ENCODE data around the gene TEDC2. TPM values are rescaled to one million over a fixed set of nuclear protein-coding genes. Genes with fewer than 3 reads are reported as not detected.

TEDC2 gene
- total RNA-seq, 1 experiment from 2014 or later, result 45.4 TPM

DNA sequence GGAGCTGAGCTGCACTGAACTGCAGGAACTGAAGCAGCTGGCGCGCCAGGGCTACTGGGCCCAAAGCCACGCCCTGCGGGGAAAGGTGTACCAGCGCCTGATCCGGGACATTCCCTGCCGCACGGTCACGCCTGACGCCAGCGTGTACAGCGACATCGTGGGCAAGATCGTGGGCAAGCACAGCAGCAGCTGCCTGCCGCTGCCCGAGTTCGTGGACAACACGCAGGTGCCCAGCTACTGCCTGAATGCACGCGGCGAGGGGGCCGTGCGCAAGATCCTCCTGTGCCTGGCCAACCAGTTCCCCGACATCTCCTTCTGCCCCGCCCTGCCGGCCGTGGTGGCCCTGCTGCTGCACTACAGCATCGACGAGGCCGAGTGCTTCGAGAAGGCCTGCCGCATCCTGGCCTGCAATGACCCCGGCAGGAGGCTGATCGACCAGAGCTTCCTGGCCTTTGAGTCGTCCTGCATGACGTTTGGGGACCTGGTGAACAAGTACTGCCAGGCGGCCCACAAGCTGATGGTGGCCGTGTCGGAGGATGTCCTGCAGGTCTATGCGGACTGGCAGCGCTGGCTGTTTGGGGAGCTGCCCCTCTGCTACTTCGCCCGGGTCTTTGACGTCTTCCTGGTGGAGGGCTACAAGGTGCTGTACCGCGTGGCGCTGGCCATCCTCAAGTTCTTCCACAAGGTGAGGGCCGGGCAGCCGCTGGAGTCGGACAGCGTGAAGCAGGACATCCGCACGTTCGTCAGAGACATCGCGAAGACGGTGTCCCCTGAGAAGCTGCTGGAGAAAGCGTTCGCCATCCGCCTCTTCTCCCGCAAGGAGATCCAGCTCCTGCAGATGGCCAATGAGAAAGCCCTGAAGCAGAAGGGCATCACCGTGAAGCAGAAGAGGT, 36.6 kb downstream of the TEDC2 start:
- H3K9ac ChIP-seq (ENCODE audit: extremely low read depth, insufficient read length, low read length), result no peak overlapping the region

More for the DNA sequence above, 36.6 kb downstream of the TEDC2 start:
- no peaks in the 10 kb centered on the region for H3K27me3 Mint-ChIP-seq (ENCODE audit: low read depth)
- no peak overlapping the region for H3K27ac Mint-ChIP-seq
- no CpG with 5 or more reads among the region's 62 CpGs for WGBS (ENCODE audit: extremely low coverage, insufficient read length, low lambda C conversion rate)
- Histone ChIP-seq H4K8ac (replicated peaks; ENCODE audit: insufficient read length, low read depth, low read length) (no peak overlapping the region), H2AK5ac (ENCODE audit: insufficient read length, low read length) (no peak overlapping the region), H2BK120ac (ENCODE audit: low read depth, low read length, poor library complexity, severe bottlenecking) (no peak overlapping the region), H4K91ac (ENCODE audit: insufficient read length, low read depth, low read length) (no peak overlapping the region), H3K27me3 (ENCODE audit: insufficient read depth, low read length) (no peaks in the 10 kb centered on the region), H3K14ac (ENCODE audit: insufficient read depth, low read length) (no peak overlapping the region), H3K79me2 (ENCODE audit: insufficient read depth, low read length) (no peaks in the 10 kb centered on the region), H2BK12ac (ENCODE audit: insufficient read length, low read depth, low read length) (no peak overlapping the region), H3K79me1 (ENCODE audit: insufficient read depth, low read depth, low read length, poor library complexity, severe bottlenecking) (no peaks in the 10 kb centered on the region), H2AFZ (ENCODE audit: low read length) (no peak overlapping the region), H3K27ac (ENCODE audit: insufficient read length, low read depth, low read length) (no peak overlapping the region), H3K9me3 (ENCODE audit: control insufficient read depth, low read depth, low read length) (no peaks in the 10 kb centered on the region), H4K5ac (ENCODE audit: insufficient read length, low read depth, low read length) (no peak overlapping the region), H3K4ac (ENCODE audit: low read depth, low read length) (no peak overlapping the region), H2BK5ac (ENCODE audit: insufficient read length, low read length) (no peak overlapping the region), H3K4me1 (ENCODE audit: insufficient read depth, low read length) (no peaks in the 10 kb centered on the region), H4K20me1 (ENCODE audit: control insufficient read depth, insufficient read depth, insufficient read length) (no peaks in the 10 kb centered on the region), H3K18ac (ENCODE audit: insufficient read length, low read depth, low read length) (no peak overlapping the region), H3K4me2 (ENCODE audit: insufficient read depth, insufficient read length, low read length) (no peak overlapping the region), H3T11ph (ENCODE audit: low read length) (no peak overlapping the region), H3K23me2 (ENCODE audit: insufficient read length, low read depth, low read length, poor library complexity, severe bottlenecking) (peaks cover 3% of the 10 kb centered on the region), H3K23ac (ENCODE audit: insufficient read length, low read depth, low read length) (no peak overlapping the region), H3K56ac (ENCODE audit: insufficient read length, low read depth, low read length) (no peak overlapping the region), H2BK15ac (ENCODE audit: low read depth, low read length) (no peak overlapping the region), H2BK20ac (ENCODE audit: low read depth, low read length, poor library complexity, severe bottlenecking) (no peak overlapping the region)
- H3K4me3 Mint-ChIP-seq, result no peak overlapping the region
- no peaks in the 10 kb centered on the region for H3K4me1 Mint-ChIP-seq
- TF ChIP-seq, protein P1, sequence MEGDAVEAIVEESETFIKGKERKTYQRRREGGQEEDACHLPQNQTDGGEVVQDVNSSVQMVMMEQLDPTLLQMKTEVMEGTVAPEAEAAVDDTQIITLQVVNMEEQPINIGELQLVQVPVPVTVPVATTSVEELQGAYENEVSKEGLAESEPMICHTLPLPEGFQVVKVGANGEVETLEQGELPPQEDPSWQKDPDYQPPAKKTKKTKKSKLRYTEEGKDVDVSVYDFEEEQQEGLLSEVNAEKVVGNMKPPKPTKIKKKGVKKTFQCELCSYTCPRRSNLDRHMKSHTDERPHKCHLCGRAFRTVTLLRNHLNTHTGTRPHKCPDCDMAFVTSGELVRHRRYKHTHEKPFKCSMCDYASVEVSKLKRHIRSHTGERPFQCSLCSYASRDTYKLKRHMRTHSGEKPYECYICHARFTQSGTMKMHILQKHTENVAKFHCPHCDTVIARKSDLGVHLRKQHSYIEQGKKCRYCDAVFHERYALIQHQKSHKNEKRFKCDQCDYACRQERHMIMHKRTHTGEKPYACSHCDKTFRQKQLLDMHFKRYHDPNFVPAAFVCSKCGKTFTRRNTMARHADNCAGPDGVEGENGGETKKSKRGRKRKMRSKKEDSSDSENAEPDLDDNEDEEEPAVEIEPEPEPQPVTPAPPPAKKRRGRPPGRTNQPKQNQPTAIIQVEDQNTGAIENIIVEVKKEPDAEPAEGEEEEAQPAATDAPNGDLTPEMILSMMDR (conservative IDR thresholded peaks at IDR 0.05), result no peak
- H3K36me3 Mint-ChIP-seq (ENCODE audit: insufficient read depth in 1 of 3, low read depth in 3 of 3), result peaks cover 0 to 18% (median 4%) of the 10 kb centered on the region in 3 experiments; a peak in 4 of 7 replicates
- no peaks in the 10 kb centered on the region for H3K9me3 Mint-ChIP-seq
- no peak for DNase-seq

Data from H9 (cell line).